Thymus (tissue), 11 donors: ENCODE results near the gene TNNT3. TPM values are rescaled to one million over a fixed set of nuclear protein-coding genes. Genes with fewer than 3 reads are reported as not detected.
"Not testable (repeated sequence)": the region's sequence is repeated elsewhere in the genome, so short reads cannot be mapped to it uniquely, and the experiment has no call there.

Source experiments
- DNase-seq, 9 donors: peaks; one replicate each; pipeline ENCODE4 v3.0.0-alpha.2; 2013; ENCODE audit warnings: low spot score in 9 of 9, low read depth in 6 of 9, missing footprints in 1 of 9
- H3K27ac ChIP-seq, 2 donors: one replicate each; pipeline ENCODE4 v1.5.1; 2013; ENCODE audit warnings: control low read depth in 1 of 2, low read depth in 1 of 2, low read length in 1 of 2, mild to moderate bottlenecking in 1 of 2, moderate library complexity in 1 of 2
- H3K27me3 ChIP-seq, 2 donors: one replicate each; pipeline ENCODE4 v1.5.1; 2013; ENCODE audit warnings: low read length in 1 of 2; ENCODE audit not compliant: control insufficient read depth in 2 of 2, insufficient read depth in 1 of 2
- H3K36me3 ChIP-seq, 2 donors: one replicate each; pipeline ENCODE4 v1.5.1; 2013; ENCODE audit warnings: low read length in 1 of 2, mild to moderate bottlenecking in 1 of 2, moderate library complexity in 1 of 2; ENCODE audit not compliant: control insufficient read depth in 2 of 2, insufficient read depth in 2 of 2
- H3K4me1 ChIP-seq, 2 donors: one replicate each; pipeline ENCODE4 v1.5.1; 2013; ENCODE audit warnings: low read length in 2 of 2; ENCODE audit not compliant: control insufficient read depth in 2 of 2, insufficient read depth in 2 of 2
- H3K4me3 ChIP-seq, 2 donors: one replicate each; pipeline ENCODE4 v1.5.1; 2013; ENCODE audit warnings: low read length in 2 of 2, control low read depth in 1 of 2, mild to moderate bottlenecking in 1 of 2
- H3K9me3 ChIP-seq, 2 donors: one replicate each; pipeline ENCODE4 v1.5.1; 2013; ENCODE audit warnings: low read length in 1 of 2, mild to moderate bottlenecking in 1 of 2; ENCODE audit not compliant: control insufficient read depth in 2 of 2, insufficient read depth in 1 of 2
- WGBS: extraction: QIAGEN DNeasy Blood & Tissue Kit; methylation state at CpG from one replicate; pipeline ENCODE4 v1.1.7; 2013; 5-methylcytosine and 5-hydroxymethylcytosine counted together
- polyA plus RNA-seq: library from polyadenylated mRNA; stranded (reverse); fragments of 200-250 nt; gene quantifications from one replicate; pipeline ENCODE4 v1.2.3, GENCODE V29; 2013
- total RNA-seq: library from RNA; stranded (reverse); fragments of 120-200 nt; gene quantifications from one replicate; pipeline ENCODE4 v1.2.4, GENCODE V29; 2013
- donor health status: healthy.

TNNT3 gene
- total and polyA plus RNA-seq, 2 donors: 15.8 to 44.9 TPM

DNA sequence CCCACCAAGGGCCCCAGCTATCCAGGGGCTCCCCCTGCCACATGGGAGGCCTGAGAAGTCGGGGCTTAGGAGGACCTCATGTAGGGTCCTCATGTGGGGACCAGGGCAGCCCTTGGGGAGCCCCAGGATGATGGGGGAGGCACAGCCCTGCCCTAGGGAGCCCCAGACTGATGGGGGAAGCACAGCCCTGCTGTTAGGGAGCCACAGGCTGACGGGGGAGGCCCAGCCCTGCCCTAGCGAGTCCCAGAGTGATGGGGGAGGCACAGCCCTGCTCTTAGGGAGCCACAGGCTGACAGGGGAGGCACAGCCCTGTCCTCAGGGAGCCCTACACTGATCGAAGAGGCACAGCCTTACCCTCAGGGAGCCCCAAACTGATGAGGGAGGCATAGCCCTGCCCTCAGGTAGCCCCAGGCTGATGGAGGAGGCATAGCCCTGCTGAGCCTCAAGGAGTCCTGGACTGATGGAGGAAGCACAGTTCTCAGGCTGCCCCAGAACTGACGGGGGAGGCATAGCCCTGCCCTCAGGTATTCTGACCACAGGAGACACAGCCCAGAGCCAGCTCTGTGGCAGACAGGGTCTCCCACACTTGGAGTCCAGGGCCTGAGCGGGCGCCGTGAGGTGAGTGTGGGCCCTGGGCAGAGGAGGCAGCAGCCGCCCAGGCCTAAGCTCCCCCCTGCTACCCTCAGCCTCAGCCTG is 38.6 kb upstream of the TNNT3 start:
- Histone ChIP-seq H3K36me3 (peaks cover 14 to 34% of the 10 kb centered on the region in 2 donors), H3K4me1 (peaks cover 0 to 40% of the 10 kb centered on the region in 2 donors), H3K27ac (peak overlapping the region in 1 of 2 donors; percentile 73), H3K4me3 (no peak overlapping the region), H3K9me3 (no peaks in the 10 kb centered on the region), H3K27me3 (no peaks in the 10 kb centered on the region)
- WGBS: 85% methylated on average over 9 of the region's 9 CpGs
- no peak for DNase-seq

DNA sequence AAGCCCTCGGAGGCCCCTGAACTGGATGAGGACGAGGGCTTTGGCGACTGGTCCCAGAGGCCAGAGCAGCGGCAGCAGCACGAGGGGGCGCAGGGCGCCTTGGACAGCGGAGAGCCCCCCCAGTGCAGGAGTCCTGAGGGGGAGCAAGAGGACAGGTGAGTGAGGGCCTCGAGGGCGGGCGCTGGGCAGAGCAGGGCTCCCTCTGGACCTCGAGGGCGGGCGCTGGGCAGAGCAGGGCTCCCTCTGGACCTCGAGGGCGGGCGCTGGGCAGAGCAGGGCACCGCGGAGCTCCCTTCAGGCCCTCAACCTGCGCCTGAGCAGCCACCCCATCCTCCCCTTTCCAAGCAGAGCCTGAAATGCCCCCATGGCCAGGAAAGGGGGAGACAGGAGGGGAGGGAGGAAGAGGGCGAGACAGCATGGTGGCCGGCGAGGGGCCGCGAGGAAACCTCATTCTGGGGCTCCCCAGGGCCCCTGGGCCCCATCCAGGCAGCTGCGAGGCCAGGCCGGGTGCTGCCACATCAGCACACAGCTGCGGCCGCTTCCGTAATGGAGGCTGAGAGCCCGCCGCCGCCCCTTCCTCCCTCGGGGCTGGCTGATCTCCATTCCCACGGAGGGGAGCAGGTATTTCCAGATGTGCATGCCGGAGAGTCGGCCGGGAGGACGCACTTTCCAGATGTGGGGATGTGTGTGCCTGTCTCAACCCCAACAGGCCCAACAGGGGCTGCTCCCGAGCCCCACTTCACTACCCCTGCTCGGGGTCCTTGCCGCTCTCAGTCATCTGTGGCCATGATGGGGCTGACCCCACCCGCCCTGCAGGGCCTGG is 37.9 kb upstream of the TNNT3 start:
- H3K27me3 ChIP-seq: no peaks in the 10 kb centered on the region
- peak overlapping the region in 1 of 2 donors; percentile 56 for H3K27ac ChIP-seq
- H3K36me3 ChIP-seq: peaks cover 14 to 36% of the 10 kb centered on the region in 2 donors
- 55% methylated on average over 43 of the region's 43 CpGs for WGBS
- H3K4me1 ChIP-seq: peaks cover 0 to 34% of the 10 kb centered on the region in 2 donors
- peak in 2 of 9 donors; percentile 35 to 62 for DNase-seq
- no peak overlapping the region for H3K4me3 ChIP-seq
- H3K9me3 ChIP-seq: no peaks in the 10 kb centered on the region

DNA sequence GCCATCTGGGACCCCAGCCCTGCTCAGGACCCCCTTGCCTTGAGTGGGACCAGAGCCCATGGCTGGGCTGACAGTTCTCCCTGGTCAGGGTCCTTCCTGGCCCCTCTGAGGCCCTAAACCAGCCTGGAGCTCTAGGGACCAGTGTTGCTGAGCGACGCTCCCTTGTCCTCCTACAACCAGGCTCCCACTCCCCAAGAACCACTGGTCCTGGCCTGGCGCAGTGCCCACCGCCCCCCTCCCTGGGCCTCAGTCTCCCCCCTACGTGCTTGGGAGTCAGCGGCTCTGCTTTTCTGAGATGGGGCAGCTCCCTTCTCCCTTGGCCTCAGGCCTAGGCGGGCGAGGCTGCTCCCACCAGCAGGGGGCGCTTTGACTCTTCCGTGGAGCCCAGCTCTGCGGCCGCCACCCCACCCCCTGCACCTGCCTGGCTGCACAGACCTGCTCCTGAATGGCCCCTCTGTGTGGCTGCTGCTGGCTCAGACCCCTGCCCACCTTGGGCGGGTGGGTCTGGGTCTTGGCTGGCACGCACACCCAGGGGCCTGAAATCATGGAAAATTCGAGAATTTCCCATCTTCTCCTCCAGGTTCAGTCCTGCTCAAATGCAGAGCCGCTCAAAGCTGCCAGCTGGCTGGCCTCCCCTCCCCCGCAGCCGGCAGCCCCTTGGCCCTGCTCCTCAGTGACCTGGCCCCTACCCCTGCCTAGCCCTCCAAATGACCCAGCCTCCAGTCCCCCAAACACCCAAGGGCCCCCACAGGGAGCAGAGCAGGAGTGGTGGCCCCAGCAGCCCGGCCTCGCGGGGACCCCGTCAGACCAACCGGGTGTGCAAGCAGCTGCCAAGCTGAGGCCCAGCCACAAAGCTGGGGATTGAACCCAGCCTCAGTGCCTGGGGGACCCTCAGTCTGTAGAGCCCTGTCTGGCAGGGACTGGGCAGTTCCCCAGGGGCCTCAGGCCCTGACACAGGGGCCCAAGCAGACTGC is 37.0 kb upstream of the TNNT3 start:
- peak; percentile 45 to 89 (median 79) for DNase-seq
- H3K36me3 ChIP-seq: peaks cover 16 to 36% of the 10 kb centered on the region in 2 donors
- WGBS: 45% methylated on average over 23 of the region's 23 CpGs
- H3K4me3 ChIP-seq: no peak overlapping the region
- H3K4me1 ChIP-seq: peaks cover 0 to 34% of the 10 kb centered on the region in 2 donors
- H3K27ac ChIP-seq: peak overlapping the region in 1 of 2 donors; percentile 56
- no peaks in the 10 kb centered on the region for H3K9me3 ChIP-seq
- H3K27me3 ChIP-seq: no peaks in the 10 kb centered on the region

DNA sequence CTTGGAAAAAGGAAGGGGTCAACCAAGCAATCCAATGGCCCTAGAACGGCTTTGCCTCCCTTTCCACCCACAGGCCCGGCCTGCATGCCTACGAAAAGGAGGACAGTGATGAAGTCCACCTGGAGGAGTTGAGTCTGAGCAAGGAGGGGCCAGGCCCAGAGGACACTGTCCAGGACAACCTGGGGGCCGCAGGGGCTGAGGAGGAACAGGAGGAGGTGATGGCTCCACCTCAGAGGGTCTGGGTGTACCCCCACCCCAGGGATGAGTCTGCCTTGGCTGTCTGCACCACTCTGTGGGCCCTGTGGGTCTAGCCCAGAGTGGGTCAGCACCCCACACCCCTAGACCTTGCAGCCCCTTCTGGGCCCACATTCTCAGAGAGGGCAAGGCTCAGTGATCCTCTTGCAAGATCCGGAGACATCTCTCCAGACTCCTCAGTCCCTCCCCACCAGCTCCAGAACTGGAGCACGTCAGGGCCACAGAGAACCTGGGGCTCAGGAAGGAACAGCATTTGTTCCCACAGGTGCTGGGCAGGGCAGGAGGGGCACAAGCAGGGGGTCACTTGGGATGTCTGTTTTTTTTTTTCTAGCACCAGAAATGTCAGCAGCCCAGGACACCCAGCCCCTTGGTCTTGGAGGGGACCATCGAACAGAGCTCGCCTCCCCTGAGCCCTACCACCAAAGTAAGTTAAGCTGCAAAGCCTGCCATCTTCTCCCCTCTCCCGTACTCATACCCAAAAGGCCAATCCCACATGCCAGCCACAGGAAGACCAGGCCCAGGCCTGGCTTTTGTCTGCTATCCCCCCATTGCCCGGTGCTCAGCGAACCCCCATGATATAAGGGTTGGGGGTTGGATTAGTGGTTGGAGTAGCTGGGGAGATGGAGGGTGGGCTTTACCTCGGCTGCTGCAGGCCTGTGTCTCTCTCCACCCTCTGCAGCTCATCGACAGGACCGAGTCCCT is 35.9 kb upstream of the TNNT3 start:
- 98% methylated on average over 14 of the region's 14 CpGs for WGBS
- H3K27me3 ChIP-seq: no peaks in the 10 kb centered on the region
- peaks cover 21 to 40% of the 10 kb centered on the region in 2 donors for H3K36me3 ChIP-seq
- no peak overlapping the region for H3K27ac ChIP-seq
- no peaks in the 10 kb centered on the region for H3K9me3 ChIP-seq
- H3K4me1 ChIP-seq: peaks cover 0 to 38% of the 10 kb centered on the region in 2 donors
- no peak for DNase-seq
- no peak overlapping the region for H3K4me3 ChIP-seq

DNA sequence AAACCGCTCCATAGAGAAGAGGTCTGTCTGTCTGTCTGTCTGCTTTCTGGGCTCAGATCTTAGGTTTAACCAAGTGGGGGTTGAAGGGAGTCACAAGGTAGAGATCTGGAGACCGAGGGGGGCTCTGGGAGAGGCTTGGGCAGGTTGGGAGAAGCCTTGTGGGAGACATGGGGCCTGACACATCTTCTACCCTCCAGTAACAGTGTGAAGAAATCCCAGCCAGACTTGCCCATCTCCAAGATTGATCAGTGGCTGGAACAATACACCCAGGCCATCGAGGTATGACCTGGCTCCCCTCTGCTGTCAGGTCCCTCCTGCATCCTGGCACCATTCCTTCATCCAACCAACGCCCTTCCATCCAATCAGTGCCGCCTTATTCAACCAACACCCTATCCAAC is 35.2 kb upstream of the TNNT3 start:
- DNase-seq: no peak
- no peaks in the 10 kb centered on the region for H3K27me3 ChIP-seq
- no peaks in the 10 kb centered on the region for H3K9me3 ChIP-seq
- H3K36me3 ChIP-seq: peaks cover 21 to 40% of the 10 kb centered on the region in 2 donors
- peaks cover under 1 to 45% of the 10 kb centered on the region in 2 donors for H3K4me1 ChIP-seq
- no peak overlapping the region for H3K27ac ChIP-seq
- H3K4me3 ChIP-seq: no peak overlapping the region
- 95% methylated on average over 5 of the region's 5 CpGs for WGBS

DNA sequence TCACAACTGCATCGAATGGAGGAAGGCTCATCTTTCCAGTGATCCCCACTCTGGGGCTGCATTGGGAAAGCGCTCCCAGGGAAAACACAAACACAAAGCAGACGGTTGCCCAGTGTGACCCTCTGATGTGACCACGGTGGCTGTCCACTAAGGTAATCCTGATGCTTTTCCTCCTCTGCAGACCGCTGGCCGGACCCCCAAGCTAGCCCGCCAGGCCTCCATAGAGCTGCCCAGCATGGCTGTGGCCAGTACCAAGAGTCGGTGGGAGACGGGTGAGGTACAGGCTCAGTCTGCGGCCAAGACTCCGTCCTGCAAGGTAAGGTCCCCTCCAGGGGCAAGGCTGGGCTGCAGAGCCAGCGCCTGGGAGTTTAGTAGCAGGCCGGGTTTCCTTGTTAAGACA is 33.0 kb upstream of the TNNT3 start:
- 97% methylated on average over 13 of the region's 13 CpGs for WGBS
- H3K27ac ChIP-seq, H3K27me3 ChIP-seq, DNase-seq, H3K4me3 ChIP-seq, H3K9me3 ChIP-seq: not testable (repeated sequence)
- Histone ChIP-seq H3K36me3 (peaks cover 21 to 35% of the 10 kb centered on the region in 2 donors), H3K4me1 (peaks cover 6 to 56% of the 10 kb centered on the region in 2 donors)

DNA sequence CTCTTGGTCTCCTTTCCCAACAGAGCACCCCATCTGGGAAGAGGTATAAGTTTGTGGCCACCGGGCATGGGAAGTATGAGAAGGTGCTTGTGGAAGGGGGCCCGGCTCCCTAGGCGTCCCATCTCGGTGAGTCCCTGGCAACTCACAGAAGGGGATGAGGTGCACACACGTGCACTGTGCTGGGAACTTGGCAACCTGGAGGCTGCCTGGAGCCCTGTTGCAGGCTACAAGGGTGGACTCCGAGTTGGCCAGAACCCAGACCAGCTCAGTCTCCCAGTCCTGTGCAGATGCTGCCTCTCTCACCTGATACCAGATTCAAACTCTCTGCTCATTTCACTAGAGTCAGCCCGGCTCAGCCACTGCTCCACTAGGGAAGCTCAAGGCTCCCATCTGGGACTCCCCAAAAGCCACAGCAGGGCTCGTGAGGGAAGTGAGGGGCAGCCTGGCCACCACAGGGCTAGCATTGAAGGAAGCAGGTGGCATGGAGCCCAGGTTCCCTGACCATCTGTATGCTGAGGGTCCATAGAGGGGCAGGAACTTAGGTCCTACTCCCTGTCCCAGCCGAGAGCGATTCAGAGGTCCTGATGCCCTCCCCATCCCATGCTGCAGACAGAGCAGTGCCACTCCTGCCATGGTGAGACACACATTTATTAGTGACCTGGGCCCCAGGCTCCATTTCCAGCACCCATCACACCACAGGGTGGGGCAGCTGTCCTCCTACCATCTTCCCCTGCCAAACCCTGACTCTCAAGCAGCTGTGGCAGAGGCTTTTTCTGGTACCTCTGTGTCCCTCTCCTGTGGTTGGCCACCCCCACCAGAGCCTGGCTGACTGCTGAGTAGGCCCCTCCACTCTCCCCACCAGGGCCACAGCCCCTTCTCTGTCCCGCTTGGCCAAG is 31.8 kb upstream of the TNNT3 start:
- H3K4me1 ChIP-seq: peaks cover 6 to 49% of the 10 kb centered on the region in 2 donors
- H3K4me3 ChIP-seq: no peak overlapping the region
- peaks cover 21 to 35% of the 10 kb centered on the region in 2 donors for H3K36me3 ChIP-seq
- no peak for DNase-seq
- 86% methylated on average over 11 of the region's 11 CpGs for WGBS
- H3K27me3 ChIP-seq: peaks cover 0 to 7% of the 10 kb centered on the region in 2 donors
- no peaks in the 10 kb centered on the region for H3K9me3 ChIP-seq
- H3K27ac ChIP-seq: peak overlapping the region in 1 of 2 donors; percentile 42
